Left colon (tissue), 2 donors: ENCODE measurements around the gene SGCB. TPM values are rescaled to one million over a fixed set of nuclear protein-coding genes. Genes with fewer than 3 reads are reported as not detected.

Experiments used
- total RNA-seq, 2 donors: library from RNA; stranded (reverse); fragmentation: NEBNext Ultra II Directional; extraction: Animal tissue kit (Norgen Biotek cat#: 25700); gene quantifications; one replicate each; pipeline ENCODE4 v1.2.1, GENCODE V29; 2021
- donor health status: DM: no; HTN: no; CAD: no.
- donor health status: DM: yes; HTN: yes; CAD: no.

The SGCB gene
- total RNA-seq, 2 donors from 2014 or later, result 19.2 to 32.4 TPM

Other genes starting within 250 kb of the SGCB start
- gene DCUN1D4, start 195.1 kb downstream of the SGCB start, total RNA-seq, result 10 to 100 TPM; 29.7 to 37.5 TPM
- 10 to 100 TPM; 10.2 to 16.1 TPM for gene LRRC66, start 17.9 kb downstream of the SGCB start, total RNA-seq
- 10 to 100 TPM; 10.7 to 11.0 TPM for gene SPATA18, start 13.0 kb upstream of the SGCB start, total RNA-seq